Spleen (tissue), 7 donors: ENCODE data around the gene BANK1.

ENCODE experiments used
- POLR2AphosphoS5 ChIP-seq, 3 donors: sonication (generic); formaldehyde crosslinking; IDR thresholded peaks; one replicate each; pipeline ENCODE4 v1.5.1; 2017; ENCODE audit warnings: antibody characterized with exemption in 3 of 3
- TF ChIP-seq, protein P1 (sequence below), 11 experiments: fragments of 200-600 bp in 7 of 11; fragments of 450-650 bp in 4 of 11; sonication (generic) in 4 of 11; IDR thresholded peaks in 8 of 11; conservative IDR thresholded peaks in 3 of 11; 1 replicate in 7 of 11; 2 replicates in 4 of 11; pipeline versions ENCODE4 v1.4.0 to v1.8.0; 2016 to 2021; ENCODE audit warnings: antibody characterized with exemption in 11 of 11, inconsistent platforms in 4 of 11, mild to moderate bottlenecking in 1 of 11
- donor health status: DM: no; HTN: no; CAD: no; lungs with moderate emphysema.
- donor health status: DM: no; HTN: no; CAD: no.
- donor health status: DM: no; HTN: no; CAD: no.

DNA sequence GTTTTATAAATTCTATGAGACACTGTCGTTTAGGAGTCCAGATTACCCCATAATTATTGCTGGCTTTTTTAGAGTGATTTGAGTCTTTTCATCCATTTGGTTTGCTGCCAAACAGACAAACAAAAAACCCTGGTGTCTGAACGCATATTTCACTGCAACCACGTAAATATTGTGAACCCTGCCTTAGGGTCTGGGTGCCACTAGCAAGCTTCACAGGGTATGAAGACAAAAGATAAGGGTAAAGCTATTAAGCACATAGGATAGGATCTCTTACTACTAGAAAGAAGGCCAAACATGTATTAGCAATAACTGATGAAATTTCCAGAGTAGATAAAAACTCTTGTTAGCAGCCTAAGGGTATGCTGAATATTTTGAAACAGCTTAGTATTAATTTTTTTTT, 143.3 kb downstream of the BANK1 start:
- TF ChIP-seq, protein P1, sequence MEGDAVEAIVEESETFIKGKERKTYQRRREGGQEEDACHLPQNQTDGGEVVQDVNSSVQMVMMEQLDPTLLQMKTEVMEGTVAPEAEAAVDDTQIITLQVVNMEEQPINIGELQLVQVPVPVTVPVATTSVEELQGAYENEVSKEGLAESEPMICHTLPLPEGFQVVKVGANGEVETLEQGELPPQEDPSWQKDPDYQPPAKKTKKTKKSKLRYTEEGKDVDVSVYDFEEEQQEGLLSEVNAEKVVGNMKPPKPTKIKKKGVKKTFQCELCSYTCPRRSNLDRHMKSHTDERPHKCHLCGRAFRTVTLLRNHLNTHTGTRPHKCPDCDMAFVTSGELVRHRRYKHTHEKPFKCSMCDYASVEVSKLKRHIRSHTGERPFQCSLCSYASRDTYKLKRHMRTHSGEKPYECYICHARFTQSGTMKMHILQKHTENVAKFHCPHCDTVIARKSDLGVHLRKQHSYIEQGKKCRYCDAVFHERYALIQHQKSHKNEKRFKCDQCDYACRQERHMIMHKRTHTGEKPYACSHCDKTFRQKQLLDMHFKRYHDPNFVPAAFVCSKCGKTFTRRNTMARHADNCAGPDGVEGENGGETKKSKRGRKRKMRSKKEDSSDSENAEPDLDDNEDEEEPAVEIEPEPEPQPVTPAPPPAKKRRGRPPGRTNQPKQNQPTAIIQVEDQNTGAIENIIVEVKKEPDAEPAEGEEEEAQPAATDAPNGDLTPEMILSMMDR (IDR thresholded peaks at IDR 0.05 in 8 of 11, conservative IDR thresholded peaks at IDR 0.05 in 3 of 11): no peak
- no peak for TF ChIP-seq POLR2AphosphoS5 (IDR thresholded peaks at IDR 0.05)
